Thyroid gland (tissue), 4 donors: ENCODE data around the gene PGBD4. TPM values are rescaled to one million over a fixed set of nuclear protein-coding genes. Genes with fewer than 3 reads are reported as not detected.
A peak's percentile ranks its signal among the peaks of the same experiment; 100 is the strongest.

Experiments
- DNase-seq, 2 donors: peaks; one replicate each; pipeline ENCODE4 v3.0.0-alpha.2; 2019
- H3K27ac ChIP-seq, 3 donors: fragments of 200-600 bp; sonication (generic); 1 replicate in 2 of 3; 2 replicates in 1 of 3; pipeline ENCODE4 v1.5.1; 2016 to 2019; ENCODE audit warnings: mild to moderate bottlenecking in 1 of 3, moderate library complexity in 1 of 3
- H3K27me3 ChIP-seq: fragments of 200-600 bp; sonication (generic); one replicate; pipeline ENCODE4 v1.5.1; 2019
- H3K36me3 ChIP-seq, 2 donors: fragments of 200-600 bp; sonication (generic); one replicate each; pipeline ENCODE4 v1.5.1; 2016 to 2019
- H3K4me1 ChIP-seq, 2 donors: fragments of 200-600 bp; sonication (generic); one replicate each; pipeline ENCODE4 v1.5.1; 2017 to 2019
- H3K4me3 ChIP-seq, 3 donors: fragments of 200-600 bp; sonication (generic); replicated peaks in 1 of 3; 1 replicate in 2 of 3; 2 replicates in 1 of 3; pipeline ENCODE4 v1.5.1; 2016; ENCODE audit warnings: mild to moderate bottlenecking in 1 of 3
- H3K9me3 ChIP-seq: fragments of 200-600 bp; sonication (generic); one replicate; pipeline ENCODE4 v1.5.1; 2017
- POLR2A ChIP-seq, 2 donors: fragments of 450-650 bp; IDR thresholded peaks; one replicate each; pipeline ENCODE4 v1.6.1; 2017; ENCODE audit warnings: antibody characterized with exemption in 2 of 2, mild to moderate bottlenecking in 2 of 2, moderate library complexity in 1 of 2
- WGBS, 2 donors: methylation state at CpG; one replicate each; pipeline ENCODE4 v1.1.5; 2017; 5-methylcytosine and 5-hydroxymethylcytosine counted together
- intact Hi-C: fragments of 100-400 bp; cut with DNase I; formaldehyde crosslinking; loops from one replicate; pipeline ENCODE4 v1.15.1; 2023
- total RNA-seq, 4 donors: library from RNA; depleted of rRNA; stranded (reverse); fragments of >200 nt; gene quantifications; one replicate each; pipeline ENCODE4 v1.2.3, GENCODE V29; 2016
- TF ChIP-seq, protein P1 (sequence below), 6 experiments: fragments of 200-600 bp in 3 of 6; fragments of 450-650 bp in 3 of 6; sonication (generic) in 3 of 6; IDR thresholded peaks; one replicate each; pipeline ENCODE4 v1.5.1; 2016 to 2019; ENCODE audit warnings: antibody characterized with exemption in 6 of 6, mild to moderate bottlenecking in 2 of 6, inconsistent platforms in 1 of 6, moderate library complexity in 1 of 6

PGBD4 gene
- total RNA-seq, 4 donors from 2014 or later, result 1.0 to 1.3 (median 1.2) TPM

- intact Hi-C loops, result loop anchor here (10.0 kb wide), 1 partner anchor 255 kb away; the partner anchor contains the start of gene LPCAT4
- Histone ChIP-seq H3K36me3 (no peaks in the 10 kb centered on the region), H3K4me3 (no peak overlapping the region), H3K27ac (no peak overlapping the region), H3K9me3 (no peaks in the 10 kb centered on the region), H3K4me1 (no peaks in the 10 kb centered on the region), H3K27me3 (peaks cover 3% of the 10 kb centered on the region)
- no peak for TF ChIP-seq POLR2A (IDR thresholded peaks at IDR 0.05)
- TF ChIP-seq, protein P1, sequence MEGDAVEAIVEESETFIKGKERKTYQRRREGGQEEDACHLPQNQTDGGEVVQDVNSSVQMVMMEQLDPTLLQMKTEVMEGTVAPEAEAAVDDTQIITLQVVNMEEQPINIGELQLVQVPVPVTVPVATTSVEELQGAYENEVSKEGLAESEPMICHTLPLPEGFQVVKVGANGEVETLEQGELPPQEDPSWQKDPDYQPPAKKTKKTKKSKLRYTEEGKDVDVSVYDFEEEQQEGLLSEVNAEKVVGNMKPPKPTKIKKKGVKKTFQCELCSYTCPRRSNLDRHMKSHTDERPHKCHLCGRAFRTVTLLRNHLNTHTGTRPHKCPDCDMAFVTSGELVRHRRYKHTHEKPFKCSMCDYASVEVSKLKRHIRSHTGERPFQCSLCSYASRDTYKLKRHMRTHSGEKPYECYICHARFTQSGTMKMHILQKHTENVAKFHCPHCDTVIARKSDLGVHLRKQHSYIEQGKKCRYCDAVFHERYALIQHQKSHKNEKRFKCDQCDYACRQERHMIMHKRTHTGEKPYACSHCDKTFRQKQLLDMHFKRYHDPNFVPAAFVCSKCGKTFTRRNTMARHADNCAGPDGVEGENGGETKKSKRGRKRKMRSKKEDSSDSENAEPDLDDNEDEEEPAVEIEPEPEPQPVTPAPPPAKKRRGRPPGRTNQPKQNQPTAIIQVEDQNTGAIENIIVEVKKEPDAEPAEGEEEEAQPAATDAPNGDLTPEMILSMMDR (IDR thresholded peaks at IDR 0.05), result peak in 4 of 6 experiments; percentile 14 to 44 (median 24)
- no peak for DNase-seq
- 72% methylated on average over 5 of the region's 5 CpGs for WGBS, 2 donors
Measured at GRCh38 chr15:34109797-34110663, 8.1 kb downstream of the PGBD4 start.

DNA sequence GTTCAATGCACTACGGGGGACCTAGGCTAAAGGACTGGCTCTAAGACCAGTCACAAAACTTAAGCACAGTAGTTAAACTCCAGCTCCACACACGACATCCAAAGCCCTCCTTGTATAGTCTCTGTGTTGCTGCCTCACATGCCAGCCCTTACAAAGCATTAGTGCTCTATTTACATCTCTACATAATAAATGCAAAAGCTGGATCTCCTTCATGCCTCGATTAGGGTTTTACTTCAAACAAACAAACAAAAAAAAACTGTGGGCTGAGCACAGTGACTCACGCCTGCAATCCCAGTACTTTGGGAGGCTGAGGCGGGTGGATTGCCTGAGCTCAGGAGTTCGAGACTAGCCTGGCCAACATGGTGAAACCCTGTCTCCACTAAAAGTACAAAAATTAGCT lies 9.6 kb downstream of the PGBD4 start:
- DNase-seq, result no peak
- Histone ChIP-seq H3K36me3 (no peaks in the 10 kb centered on the region), H3K4me3 (no peak overlapping the region), H3K9me3 (no peaks in the 10 kb centered on the region), H3K27me3 (peaks cover 4% of the 10 kb centered on the region), H3K4me1 (no peaks in the 10 kb centered on the region), H3K27ac (no peak overlapping the region)
- intact Hi-C loops, result no loop called here
- WGBS, 2 donors, result 70 to 81% methylated on average over 6 of the region's 6 CpGs
- TF ChIP-seq, protein P1 (IDR thresholded peaks at IDR 0.05), result no peak
- TF ChIP-seq POLR2A (IDR thresholded peaks at IDR 0.05), result no peak

DNA sequence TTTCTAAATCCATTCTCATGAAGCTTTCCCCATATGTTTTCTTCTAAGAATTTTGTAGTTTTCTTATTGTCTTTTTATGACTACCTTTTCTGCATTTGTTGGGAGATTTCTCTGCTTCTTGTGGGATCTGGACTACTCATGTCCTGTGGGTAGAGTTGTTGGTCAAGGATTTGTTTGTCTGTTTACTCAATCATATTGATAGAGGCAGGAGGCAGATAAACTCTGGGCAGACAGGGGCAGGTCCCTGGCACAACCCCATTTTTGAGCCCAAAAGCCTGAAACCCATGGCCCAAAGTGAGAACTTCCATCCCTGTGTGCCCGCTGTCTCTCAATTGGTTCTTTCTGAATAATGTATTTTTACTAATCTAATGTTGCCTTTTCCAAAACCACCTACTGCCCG lies 12.3 kb downstream of the PGBD4 start:
- WGBS, 2 donors, result 45 to 74% methylated on average over 2 of the region's 2 CpGs

DNA sequence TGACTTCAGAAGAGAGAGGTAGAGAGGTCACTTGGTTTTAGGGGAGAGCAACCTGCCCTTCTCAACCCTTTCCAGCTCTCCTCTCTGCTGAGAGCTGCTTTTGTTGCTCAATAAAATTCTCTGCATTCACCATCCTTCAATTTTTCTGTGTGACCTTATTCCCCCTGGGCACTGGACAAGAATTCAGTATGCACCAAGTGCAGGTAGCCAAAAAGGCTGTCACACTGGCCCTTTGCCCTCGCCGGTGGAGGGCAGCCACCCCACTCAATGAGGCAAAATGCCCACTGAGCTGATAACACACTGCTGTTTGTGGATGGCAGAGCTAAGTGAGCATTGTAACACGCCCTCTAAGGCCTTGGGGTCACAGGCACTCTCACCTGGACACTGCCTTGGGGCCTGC lies 12.9 kb downstream of the PGBD4 start:
- TF ChIP-seq, protein P1 (IDR thresholded peaks at IDR 0.05), result no peak
- no peak for TF ChIP-seq POLR2A (IDR thresholded peaks at IDR 0.05)
- 78 to 88% methylated on average over 3 of the region's 3 CpGs for WGBS, 2 donors
- Histone ChIP-seq H3K27me3 (peaks cover 4% of the 10 kb centered on the region), H3K4me1 (no peaks in the 10 kb centered on the region), H3K27ac (no peak overlapping the region), H3K36me3 (no peaks in the 10 kb centered on the region), H3K4me3 (no peak overlapping the region), H3K9me3 (no peaks in the 10 kb centered on the region)
- intact Hi-C loops, result no loop called here
- DNase-seq, result no peak

More for the DNA sequence above, 12.3 kb downstream of the PGBD4 start:
- H3K27ac ChIP-seq, result no peak overlapping the region
- no peaks in the 10 kb centered on the region for H3K36me3 ChIP-seq
- peaks cover 4% of the 10 kb centered on the region for H3K27me3 ChIP-seq
- TF ChIP-seq, protein P1 (IDR thresholded peaks at IDR 0.05), result no peak
- no peak for TF ChIP-seq POLR2A (IDR thresholded peaks at IDR 0.05)
- H3K9me3 ChIP-seq, result no peaks in the 10 kb centered on the region
- H3K4me3 ChIP-seq, result no peak overlapping the region
- H3K4me1 ChIP-seq, result no peaks in the 10 kb centered on the region
- intact Hi-C loops, result no loop called here
- no peak for DNase-seq

DNA sequence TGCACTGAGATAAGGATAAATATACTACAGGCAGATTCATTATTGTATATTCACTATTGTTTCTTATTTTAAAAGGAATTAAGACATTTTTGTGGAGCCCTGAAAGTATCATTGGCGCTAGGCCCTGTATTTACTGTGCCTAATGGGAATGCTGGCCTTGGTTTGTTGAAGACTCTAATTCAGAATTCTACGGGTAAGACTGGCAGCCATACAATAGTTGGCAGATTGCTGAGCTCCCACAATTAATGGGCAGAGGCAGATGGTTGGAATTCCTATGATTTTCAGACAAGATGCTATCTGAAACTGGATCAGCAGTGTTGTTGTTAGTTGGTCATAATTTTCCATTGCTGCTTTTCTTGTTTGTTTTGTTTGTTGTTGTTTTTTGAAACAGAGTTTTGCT lies 14.7 kb downstream of the PGBD4 start:
- Histone ChIP-seq H3K36me3 (no peaks in the 10 kb centered on the region), H3K27ac (no peak overlapping the region), H3K4me3 (no peak overlapping the region), H3K4me1 (no peaks in the 10 kb centered on the region), H3K9me3 (no peaks in the 10 kb centered on the region), H3K27me3 (peaks cover 4% of the 10 kb centered on the region)
- intact Hi-C loops, result no loop called here
- WGBS, 2 donors, result 78 to 86% methylated on average over 2 of the region's 2 CpGs
- no peak for DNase-seq
- no peak for TF ChIP-seq POLR2A (IDR thresholded peaks at IDR 0.05)
- TF ChIP-seq, protein P1 (IDR thresholded peaks at IDR 0.05), result no peak
